SK-N-SH (cell line): ENCODE data around the gene KRTAP12-1.

Experiments
- EP300 ChIP-seq, 2 experiments: IDR thresholded peaks; 2 replicates each; pipeline versions ENCODE4 v1.4.0 to v1.6.1; 2012; ENCODE audit warnings: borderline replicate concordance in 1 of 2, low read depth in 1 of 2, low read length in 1 of 2
- FOSL2 ChIP-seq: IDR thresholded peaks from 2 replicates; pipeline ENCODE4 v1.4.0; 2012; ENCODE audit warnings: low read depth, mild to moderate bottlenecking, moderate library complexity, borderline replicate concordance
- GATA2 ChIP-seq: sonication (generic); formaldehyde crosslinking; IDR thresholded peaks from 2 replicates; pipeline ENCODE4 v1.5.0; 2020; ENCODE audit warnings: mild to moderate bottlenecking, missing genetic modification reagents
- JUND ChIP-seq: IDR thresholded peaks from 2 replicates; pipeline ENCODE4 v1.4.0; 2012
- NFIC ChIP-seq: IDR thresholded peaks from 2 replicates; pipeline ENCODE4 v1.4.0; 2012; ENCODE audit warnings: borderline replicate concordance
- POLR2AphosphoS5 ChIP-seq: IDR thresholded peaks from 2 replicates; pipeline ENCODE4 v1.6.1; 2012; ENCODE audit warnings: low read depth, low read length
- RCOR1 ChIP-seq: fragments of 150-350 bp; IDR thresholded peaks from 2 replicates; pipeline ENCODE4 v1.6.1; 2017; ENCODE audit warnings: antibody characterized with exemption, low read length
- RFX5 ChIP-seq: IDR thresholded peaks from 2 replicates; pipeline ENCODE4 v1.6.1; 2012; ENCODE audit warnings: mild to moderate bottlenecking, improper control_type of control experiment, low read length
- TF ChIP-seq, protein P1 (sequence below): fragments of 200-600 bp; sonication (generic); IDR thresholded peaks from 2 replicates; pipeline ENCODE4 v1.6.1; 2017; ENCODE audit warnings: antibody characterized with exemption, mild to moderate bottlenecking, moderate library complexity
- TF ChIP-seq, protein P2 (sequence below): IDR thresholded peaks from 2 replicates; pipeline ENCODE4 v1.4.0; 2012; ENCODE audit warnings: low read depth

GRCh38 chr21:44639331-44639655 lies 42.7 kb downstream of the KRTAP12-1 start:
- TF ChIP-seq, protein P1, sequence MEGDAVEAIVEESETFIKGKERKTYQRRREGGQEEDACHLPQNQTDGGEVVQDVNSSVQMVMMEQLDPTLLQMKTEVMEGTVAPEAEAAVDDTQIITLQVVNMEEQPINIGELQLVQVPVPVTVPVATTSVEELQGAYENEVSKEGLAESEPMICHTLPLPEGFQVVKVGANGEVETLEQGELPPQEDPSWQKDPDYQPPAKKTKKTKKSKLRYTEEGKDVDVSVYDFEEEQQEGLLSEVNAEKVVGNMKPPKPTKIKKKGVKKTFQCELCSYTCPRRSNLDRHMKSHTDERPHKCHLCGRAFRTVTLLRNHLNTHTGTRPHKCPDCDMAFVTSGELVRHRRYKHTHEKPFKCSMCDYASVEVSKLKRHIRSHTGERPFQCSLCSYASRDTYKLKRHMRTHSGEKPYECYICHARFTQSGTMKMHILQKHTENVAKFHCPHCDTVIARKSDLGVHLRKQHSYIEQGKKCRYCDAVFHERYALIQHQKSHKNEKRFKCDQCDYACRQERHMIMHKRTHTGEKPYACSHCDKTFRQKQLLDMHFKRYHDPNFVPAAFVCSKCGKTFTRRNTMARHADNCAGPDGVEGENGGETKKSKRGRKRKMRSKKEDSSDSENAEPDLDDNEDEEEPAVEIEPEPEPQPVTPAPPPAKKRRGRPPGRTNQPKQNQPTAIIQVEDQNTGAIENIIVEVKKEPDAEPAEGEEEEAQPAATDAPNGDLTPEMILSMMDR, result no peak
- TF ChIP-seq GATA2 (CRISPR knock-in tag) (no peak), RFX5 (no peak), FOSL2 (no peak), POLR2AphosphoS5 (no peak), EP300 (IDR thresholded peaks at IDR 0.05; ENCODE audit: borderline replicate concordance in 1 of 2, low read depth in 1 of 2, low read length in 1 of 2) (no peak), NFIC (no peak), JUND (no peak), RCOR1 (no peak)
- TF ChIP-seq, protein P2, sequence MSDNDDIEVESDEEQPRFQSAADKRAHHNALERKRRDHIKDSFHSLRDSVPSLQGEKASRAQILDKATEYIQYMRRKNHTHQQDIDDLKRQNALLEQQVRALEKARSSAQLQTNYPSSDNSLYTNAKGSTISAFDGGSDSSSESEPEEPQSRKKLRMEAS, result no peak
